Cardiac muscle cell (in vitro differentiated cells and primary cell): ENCODE data around the gene CDK4. TPM values are rescaled to one million over a fixed set of nuclear protein-coding genes. Genes with fewer than 3 reads are reported as not detected.

Experiments used
- DNase-seq, 2 donors: peaks; one replicate each; pipeline versions ENCODE4 v3.0.0 to v3.0.0-alpha.2; 2010 to 2017; ENCODE audit warnings: low read depth in 1 of 2, low spot score in 1 of 2
- H3K27ac ChIP-seq: fragments of 200-600 bp; sonication (generic); 2 replicates; pipeline ENCODE4 v1.5.1; 2016
- H3K27me3 ChIP-seq: fragments of 200-600 bp; sonication (generic); 2 replicates; pipeline ENCODE4 v1.6.0; 2016; ENCODE audit warnings: control low read depth
- H3K36me3 ChIP-seq: fragments of 200-600 bp; sonication (generic); 2 replicates; pipeline ENCODE4 v1.5.1; 2016; ENCODE audit warnings: control low read depth
- H3K4me1 ChIP-seq: fragments of 200-600 bp; sonication (generic); 2 replicates; pipeline ENCODE4 v1.8.1; 2017; ENCODE audit warnings: low read depth, mild to moderate bottlenecking, mixed run types
- H3K4me3 ChIP-seq: fragments of 200-600 bp; sonication (generic); 2 replicates; pipeline ENCODE4 v1.5.1; 2016; ENCODE audit warnings: mild to moderate bottlenecking
- H3K9me3 ChIP-seq: fragments of 200-600 bp; sonication (generic); 2 replicates; pipeline ENCODE4 v1.5.1; 2017; ENCODE audit warnings: low read depth, mild to moderate bottlenecking, control low read depth
- CTCF ChIP-seq: IDR thresholded peaks from 2 replicates; pipeline ENCODE4 v1.5.1; 2012; ENCODE audit warnings: low read depth, mild to moderate bottlenecking, low read length
- polyA plus RNA-seq: library from polyadenylated mRNA; unstranded; fragments of >200 nt; fragmentation: Nextera tagmentation; extraction: Ambion mirVana; gene quantifications from 2 replicates; pipeline ENCODE4 v1.2.1, GENCODE V29; 2016
- total RNA-seq: library from RNA; depleted of rRNA; stranded (reverse); fragments of >200 nt; gene quantifications from 2 replicates; pipeline ENCODE4 v1.2.3, GENCODE V29; 2016

The CDK4 gene
- total and polyA plus RNA-seq, 2 experiments from 2014 or later = 75.8 to 172 TPM

GRCh38 chr12:57758552-57759359, 6.6 kb upstream of the CDK4 start:
- H3K4me3 ChIP-seq = no peak overlapping the region
- H3K27me3 ChIP-seq = peaks cover 46% of the 10 kb centered on the region
- no peaks in the 10 kb centered on the region for H3K9me3 ChIP-seq
- TF ChIP-seq CTCF = no peak
- peaks cover 7% of the 10 kb centered on the region for H3K36me3 ChIP-seq
- H3K4me1 ChIP-seq = peaks cover 8% of the 10 kb centered on the region
- no peak overlapping the region for H3K27ac ChIP-seq
- no peak for DNase-seq

- Histone ChIP-seq H3K36me3 (peaks cover 7% of the 10 kb centered on the region), H3K4me1 (peaks cover 10% of the 10 kb centered on the region), H3K9me3 (no peaks in the 10 kb centered on the region), H3K4me3 (no peak overlapping the region), H3K27ac (no peak overlapping the region), H3K27me3 (peaks cover 37% of the 10 kb centered on the region)
- TF ChIP-seq CTCF = no peak
- DNase-seq = no peak
Observed at GRCh38 chr12:57757771-57758170, 5.7 kb upstream of the CDK4 start.

- no peaks in the 10 kb centered on the region for H3K9me3 ChIP-seq
Observed at GRCh38 chr12:57756406-57757341, 4.6 kb upstream of the CDK4 start.

GRCh38 chr12:57755454-57756372, 3.6 kb upstream of the CDK4 start:
- peaks cover 21% of the 10 kb centered on the region for H3K27me3 ChIP-seq
- H3K36me3 ChIP-seq = peaks cover 9% of the 10 kb centered on the region
- H3K27ac ChIP-seq = no peak overlapping the region
- peak overlapping the region; percentile 83 for H3K4me3 ChIP-seq
- H3K4me1 ChIP-seq = peaks cover 12% of the 10 kb centered on the region
- no peak for TF ChIP-seq CTCF
- DNase-seq = peak in 1 of 2 donors; percentile 60
- H3K9me3 ChIP-seq = no peaks in the 10 kb centered on the region

More at GRCh38 chr12:57756406-57757341, 4.6 kb upstream of the CDK4 start:
- H3K27me3 ChIP-seq = peaks cover 26% of the 10 kb centered on the region
- peak; percentile 79 for TF ChIP-seq CTCF
- H3K4me3 ChIP-seq = peak overlapping the region; percentile 83
- H3K36me3 ChIP-seq = peaks cover 7% of the 10 kb centered on the region
- no peak overlapping the region for H3K27ac ChIP-seq
- peaks cover 12% of the 10 kb centered on the region for H3K4me1 ChIP-seq
- DNase-seq = peak; percentile 47 to 73

GRCh38 chr12:57755194-57755453, 3.0 kb upstream of the CDK4 start:
- peak overlapping the region; percentile 83 for H3K4me3 ChIP-seq
- peaks cover 12% of the 10 kb centered on the region for H3K4me1 ChIP-seq
- H3K36me3 ChIP-seq = peaks cover 15% of the 10 kb centered on the region
- no peak overlapping the region for H3K27ac ChIP-seq
- no peak for TF ChIP-seq CTCF
- no peaks in the 10 kb centered on the region for H3K9me3 ChIP-seq
- H3K27me3 ChIP-seq = peaks cover 21% of the 10 kb centered on the region
- DNase-seq = no peak
